Measurements from ENCODE around the gene CAMTA1. TPM values are rescaled to one million over a fixed set of nuclear protein-coding genes. Genes with fewer than 3 reads are reported as not detected.

The CAMTA1 gene
- total and polyA plus RNA-seq, 9 of the 15 experiments (the other 6 are each of a cell fraction or from before 2014, with no cell fraction given): 43.9 to 161 (median 65.9) TPM

GRCh38 chr1:7046891-7047290 lies 261.6 kb downstream of the CAMTA1 start:
- no peak for TF ChIP-seq CBX8 (IDR thresholded peaks at IDR 0.05; ENCODE audit: borderline replicate concordance, extremely low read depth, low read depth, low read length, poor library complexity, severe bottlenecking)
- H3K4me3 ChIP-seq: no peak overlapping the region
- POLR2A ChIA-PET: no interaction called here
- H2AFZ ChIP-seq (ENCODE audit: low read depth, low read length): no peak overlapping the region
- CTCF ChIA-PET (ENCODE audit: low intra/inter-chr PET ratio): no interaction called here
- in situ Hi-C loops (cut with MboI) (no loop called here), intact Hi-C loops (cut with micrococcal nuclease) (no loop called here)
- H3K27ac ChIP-seq (ENCODE audit: extremely low read depth, low read depth, low read length): no peak overlapping the region
- H4K20me1 ChIP-seq (replicated peaks; ENCODE audit: control insufficient read depth, insufficient read depth, low read length): peaks cover 20% of the 10 kb centered on the region
- H3K4me1 ChIP-seq (replicated peaks in 1 of 2; ENCODE audit: control insufficient read depth in 2 of 2, insufficient read depth in 2 of 2, low read length in 2 of 2): no peaks in the 10 kb centered on the region
- BruUV-seq (replicated peaks): no TSS peak
- DNase-seq (ENCODE audit: extremely low read depth in 1 of 4, low spot score in 3 of 4) (no peak), FAIRE-seq (no peak), ATAC-seq (no peak)
- H3K27me3 ChIP-seq (ENCODE audit: control insufficient read depth in 2 of 2, insufficient read depth in 2 of 2, low read length in 2 of 2): peaks cover 21 to 75% of the 10 kb centered on the region in 2 experiments
- no peaks in the 10 kb centered on the region for H3K79me2 ChIP-seq (ENCODE audit: control insufficient read depth, insufficient read depth, low read length)
- H3K4me2 ChIP-seq (ENCODE audit: insufficient read depth, low read length): no peak overlapping the region
- H3K9ac ChIP-seq (ENCODE audit: insufficient read depth in 1 of 2, low read depth in 2 of 2, low read length in 2 of 2): no peak overlapping the region
- WGBS (ENCODE audit: insufficient coverage, low coverage, missing lambda C conversion rate): 0% methylated on average over 1 of the region's 1 CpG
- H3K36me3 ChIP-seq (ENCODE audit: control insufficient read depth, insufficient read depth, low read length): no peaks in the 10 kb centered on the region
- no peaks in the 10 kb centered on the region for H3K9me1 ChIP-seq (ENCODE audit: control insufficient read depth, insufficient read depth, low read length)
- no peaks in the 10 kb centered on the region for H3K9me3 ChIP-seq (replicated peaks; ENCODE audit: control insufficient read depth, insufficient read depth, low read depth, low read length)

GRCh38 chr1:7047866-7048265 lies 262.6 kb downstream of the CAMTA1 start:
- H2AFZ ChIP-seq (ENCODE audit: low read depth, low read length): no peak overlapping the region
- no peaks in the 10 kb centered on the region for H3K79me2 ChIP-seq (ENCODE audit: control insufficient read depth, insufficient read depth, low read length)
- no peak for DNase-seq (ENCODE audit: extremely low read depth in 1 of 4, low spot score in 3 of 4)
- H4K20me1 ChIP-seq (replicated peaks; ENCODE audit: control insufficient read depth, insufficient read depth, low read length): peaks cover 13% of the 10 kb centered on the region
- no peaks in the 10 kb centered on the region for H3K36me3 ChIP-seq (ENCODE audit: control insufficient read depth, insufficient read depth, low read length)
- H3K4me3 ChIP-seq: no peak overlapping the region
- H3K9me1 ChIP-seq (ENCODE audit: control insufficient read depth, insufficient read depth, low read length): no peaks in the 10 kb centered on the region
- no peak for TF ChIP-seq BACH1 (tag; IDR thresholded peaks at IDR 0.05)
- TF ChIP-seq PRDM10 (IDR thresholded peaks at IDR 0.05; ENCODE audit: partially characterized antibody): peak; percentile 34
- 0% methylated on average over 2 of the region's 2 CpGs for WGBS (ENCODE audit: insufficient coverage, low coverage, missing lambda C conversion rate)
- H3K9me3 ChIP-seq (replicated peaks; ENCODE audit: control insufficient read depth, insufficient read depth, low read depth, low read length): no peaks in the 10 kb centered on the region
- intact Hi-C loops (cut with micrococcal nuclease) (no loop called here), in situ Hi-C loops (cut with MboI) (no loop called here)
- CTCF ChIA-PET (ENCODE audit: low intra/inter-chr PET ratio): no interaction called here
- no peak overlapping the region for H3K4me2 ChIP-seq (ENCODE audit: insufficient read depth, low read length)
- H3K4me1 ChIP-seq (replicated peaks in 1 of 2; ENCODE audit: control insufficient read depth in 2 of 2, insufficient read depth in 2 of 2, low read length in 2 of 2): no peaks in the 10 kb centered on the region
- ATAC-seq: no peak
- no TSS peak for BruUV-seq (replicated peaks)
- POLR2A ChIA-PET: no interaction called here
- no peak overlapping the region for H3K9ac ChIP-seq (ENCODE audit: insufficient read depth in 1 of 2, low read depth in 2 of 2, low read length in 2 of 2)
- FAIRE-seq: no peak
- H3K27me3 ChIP-seq (ENCODE audit: control insufficient read depth in 2 of 2, insufficient read depth in 2 of 2, low read length in 2 of 2): peaks cover 21 to 74% of the 10 kb centered on the region in 2 experiments
- no peak overlapping the region for H3K27ac ChIP-seq (ENCODE audit: extremely low read depth, low read depth, low read length)
